ENCODE results near the gene MACROD2.

DNA sequence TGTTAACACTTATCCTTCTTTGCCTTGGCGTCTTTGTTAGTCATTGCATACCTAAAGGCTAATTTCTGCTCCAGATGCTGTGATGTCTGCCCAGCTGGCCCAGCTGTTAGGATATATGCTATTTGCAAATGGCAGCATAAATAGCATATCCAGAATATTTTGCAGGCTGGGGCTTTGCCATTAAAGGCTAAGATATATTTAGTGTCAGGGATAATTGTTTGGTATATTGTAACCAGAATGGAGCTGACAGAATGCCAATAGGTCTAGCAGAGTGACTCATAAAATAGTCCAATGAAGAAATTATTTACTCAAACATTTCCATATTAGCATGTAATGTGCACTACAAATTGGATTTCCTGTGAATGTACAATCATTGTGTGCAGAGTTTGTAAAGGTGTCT is 926.2 kb downstream of the MACROD2 start:
- TF ChIP-seq, protein P1, sequence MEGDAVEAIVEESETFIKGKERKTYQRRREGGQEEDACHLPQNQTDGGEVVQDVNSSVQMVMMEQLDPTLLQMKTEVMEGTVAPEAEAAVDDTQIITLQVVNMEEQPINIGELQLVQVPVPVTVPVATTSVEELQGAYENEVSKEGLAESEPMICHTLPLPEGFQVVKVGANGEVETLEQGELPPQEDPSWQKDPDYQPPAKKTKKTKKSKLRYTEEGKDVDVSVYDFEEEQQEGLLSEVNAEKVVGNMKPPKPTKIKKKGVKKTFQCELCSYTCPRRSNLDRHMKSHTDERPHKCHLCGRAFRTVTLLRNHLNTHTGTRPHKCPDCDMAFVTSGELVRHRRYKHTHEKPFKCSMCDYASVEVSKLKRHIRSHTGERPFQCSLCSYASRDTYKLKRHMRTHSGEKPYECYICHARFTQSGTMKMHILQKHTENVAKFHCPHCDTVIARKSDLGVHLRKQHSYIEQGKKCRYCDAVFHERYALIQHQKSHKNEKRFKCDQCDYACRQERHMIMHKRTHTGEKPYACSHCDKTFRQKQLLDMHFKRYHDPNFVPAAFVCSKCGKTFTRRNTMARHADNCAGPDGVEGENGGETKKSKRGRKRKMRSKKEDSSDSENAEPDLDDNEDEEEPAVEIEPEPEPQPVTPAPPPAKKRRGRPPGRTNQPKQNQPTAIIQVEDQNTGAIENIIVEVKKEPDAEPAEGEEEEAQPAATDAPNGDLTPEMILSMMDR (IDR thresholded peaks at IDR 0.05) = no peak
- no peak for TF ChIP-seq POLR2A (IDR thresholded peaks at IDR 0.05)
- TF ChIP-seq POLR2AphosphoS5 (IDR thresholded peaks at IDR 0.05) = no peak
